HG02588 (cell line): ENCODE data around the gene GLYATL1.
"Not testable (repeated sequence)": the region's sequence is repeated elsewhere in the genome, so short reads cannot be mapped to it uniquely, and the experiment has no call there.

Experiments used
- ATAC-seq: cut with Tn5 transposase; IDR thresholded peaks from one replicate; pipeline ENCODE4 v1.9.1; 2021; ENCODE audit warnings: mild to moderate bottlenecking, moderate library complexity; ENCODE audit not compliant: unreplicated experiment

Gene GLYATL1

GRCh38 chr11:58992489-58992888, 53.2 kb downstream of the GLYATL1 start:
- no peak for ATAC-seq

- ATAC-seq = no peak
These were observed 54.9 kb downstream of the GLYATL1 start for GRCh38 chr11:58994171-58994570.

- ATAC-seq = no peak
These were observed 59.4 kb downstream of the GLYATL1 start for GRCh38 chr11:58998480-58999290.

- peak; percentile 84 for ATAC-seq
These were observed 60.0 kb downstream of the GLYATL1 start for GRCh38 chr11:58999291-58999680.

- no peak for ATAC-seq
These were observed 60.7 kb downstream of the GLYATL1 start for GRCh38 chr11:59000003-59000402.

- not testable (repeated sequence) for ATAC-seq
These were observed 62.7 kb downstream of the GLYATL1 start for GRCh38 chr11:59002006-59002405.
